AG04449 (cell line): ENCODE measurements around the gene ABCA7.

Experiments
- CTCF ChIA-PET: fragments of 350-600 bp; formaldehyde crosslinking; extraction: SDS; loops from one replicate; lab custom pipeline; 2021; ENCODE audit warnings: antibody characterized with exemption; lab: Yijun Ruan, JAX
- POLR2A ChIA-PET: fragments of 400-600, 350-600 bp; formaldehyde crosslinking; extraction: SDS; loops from one replicate; lab custom pipeline; 2020; ENCODE audit warnings: antibody characterized with exemption, inconsistent platforms; lab: Yijun Ruan, JAX
- DNase-seq: peaks from one replicate; pipeline ENCODE4 v3.0.0-alpha.2; 2010; ENCODE audit warnings: low read depth, low spot score
- H3K4me3 ChIP-seq: 2 replicates; pipeline ENCODE4 v1.5.1; 2011; ENCODE audit warnings: low read depth, mild to moderate bottlenecking, control low read depth, low read length
- CTCF ChIP-seq: IDR thresholded peaks from one replicate; pipeline ENCODE4 v1.5.1; 2011; ENCODE audit warnings: mild to moderate bottlenecking, moderate library complexity, low read length, control low read depth, inconsistent platforms; ENCODE audit not compliant: insufficient read depth; ENCODE audit errors: missing control alignments

Gene ABCA7

GRCh38 chr19:1049106-1049505 lies 9.2 kb downstream of the ABCA7 start:
- no peak overlapping the region for H3K4me3 ChIP-seq
- TF ChIP-seq CTCF: no peak
- CTCF ChIA-PET: interaction anchor here (1.9 kb wide), 1 partner anchor 16 kb away, joined by 6 read pairs; no protein-coding TSS in a partner anchor

GRCh38 chr19:1049800-1050199 lies 9.9 kb downstream of the ABCA7 start:
- no peak for TF ChIP-seq CTCF
- CTCF ChIA-PET: interaction anchor here (0.7 kb wide), 1 partner anchor 44 kb away, joined by 3 read pairs; no protein-coding TSS in a partner anchor
- POLR2A ChIA-PET: no interaction called here
- no peak for DNase-seq
- H3K4me3 ChIP-seq: no peak overlapping the region

More at GRCh38 chr19:1049106-1049505, 9.2 kb downstream of the ABCA7 start:
- POLR2A ChIA-PET: no interaction called here
- DNase-seq: no peak

- no peak for TF ChIP-seq CTCF
- POLR2A ChIA-PET: no interaction called here
- no peak for DNase-seq
- no peak overlapping the region for H3K4me3 ChIP-seq
- CTCF ChIA-PET: interaction anchor here (1.7 kb wide), 1 partner anchor 14 kb away, joined by 5 read pairs; no protein-coding TSS in a partner anchor
Measured at GRCh38 chr19:1050989-1051788, 11.3 kb downstream of the ABCA7 start.

- CTCF ChIA-PET: interaction anchor here (1.7 kb wide), 1 partner anchor 13 kb away, joined by 5 read pairs; no protein-coding TSS in a partner anchor
- no peak for DNase-seq
- TF ChIP-seq CTCF: no peak
Measured at GRCh38 chr19:1051791-1052190, 11.9 kb downstream of the ABCA7 start.

GRCh38 chr19:1052349-1052975 lies 12.6 kb downstream of the ABCA7 start:
- DNase-seq: no peak
- H3K4me3 ChIP-seq: no peak overlapping the region
- POLR2A ChIA-PET: no interaction called here
- CTCF ChIA-PET: interaction anchor here (0.6 to 2.4 kb wide), 2 partner anchors 9 to 13 kb away, joined by 3 to 15 read pairs; partner anchors contain the start of gene ARHGAP45
- TF ChIP-seq CTCF: no peak

More at GRCh38 chr19:1051791-1052190, 11.9 kb downstream of the ABCA7 start:
- H3K4me3 ChIP-seq: no peak overlapping the region
- POLR2A ChIA-PET: no interaction called here
